ENCODE measurements around the gene CDC42SE2.
"Not testable (repeated sequence)": the region's sequence is repeated elsewhere in the genome, so short reads cannot be mapped to it uniquely, and the experiment has no call there.

CDC42SE2 gene

GRCh38 chr5:131375351-131375750 lies 111.5 kb downstream of the CDC42SE2 start:
- peak overlapping the region; percentile 20; the same call in 1 of the 2 replicates for H3K4me3 ChIP-seq (ENCODE audit: low read depth, low read length)
- no peak for TF ChIP-seq CTCF (IDR thresholded peaks at IDR 0.05; ENCODE audit: insufficient read depth, low read depth, low read length, missing control alignments)

GRCh38 chr5:131377346-131377745 lies 113.5 kb downstream of the CDC42SE2 start:
- DNase-seq (ENCODE audit: low read depth): no peak
- H3K4me3 ChIP-seq (ENCODE audit: low read depth, low read length): no peak overlapping the region
- no peak for TF ChIP-seq CTCF (IDR thresholded peaks at IDR 0.05; ENCODE audit: insufficient read depth, low read depth, low read length, missing control alignments)

More at GRCh38 chr5:131375351-131375750, 111.5 kb downstream of the CDC42SE2 start:
- DNase-seq (ENCODE audit: low read depth): peak; percentile 58

- no peak for TF ChIP-seq CTCF (IDR thresholded peaks at IDR 0.05; ENCODE audit: insufficient read depth, low read depth, low read length, missing control alignments)
Measured at GRCh38 chr5:131377785-131378325, 114.0 kb downstream of the CDC42SE2 start.

GRCh38 chr5:131378721-131379541 lies 115.1 kb downstream of the CDC42SE2 start:
- peak; percentile 73 for DNase-seq (ENCODE audit: low read depth)
- no peak for TF ChIP-seq CTCF (IDR thresholded peaks at IDR 0.05; ENCODE audit: insufficient read depth, low read depth, low read length, missing control alignments)
- H3K4me3 ChIP-seq (ENCODE audit: low read depth, low read length): peak overlapping the region; percentile 32; the same call in 1 of the 2 replicates

More at GRCh38 chr5:131377785-131378325, 114.0 kb downstream of the CDC42SE2 start:
- DNase-seq (ENCODE audit: low read depth): no peak
- no peak overlapping the region for H3K4me3 ChIP-seq (ENCODE audit: low read depth, low read length)

- peak; percentile 86 for DNase-seq (ENCODE audit: low read depth)
- TF ChIP-seq CTCF (IDR thresholded peaks at IDR 0.05; ENCODE audit: insufficient read depth, low read depth, low read length, missing control alignments): no peak
- H3K4me3 ChIP-seq (ENCODE audit: low read depth, low read length): peak overlapping the region; percentile 32; the same call in 1 of the 2 replicates
Measured at GRCh38 chr5:131379723-131380122, 115.9 kb downstream of the CDC42SE2 start.

GRCh38 chr5:131380238-131380637 lies 116.4 kb downstream of the CDC42SE2 start:
- H3K4me3 ChIP-seq (ENCODE audit: low read depth, low read length): peak overlapping the region; percentile 6

GRCh38 chr5:131381021-131381420 lies 117.2 kb downstream of the CDC42SE2 start:
- no peak for TF ChIP-seq CTCF (IDR thresholded peaks at IDR 0.05; ENCODE audit: insufficient read depth, low read depth, low read length, missing control alignments)
- peak overlapping the region; percentile 10; the same call in 1 of the 2 replicates for H3K4me3 ChIP-seq (ENCODE audit: low read depth, low read length)
- peak; percentile 27 for DNase-seq (ENCODE audit: low read depth)

More at GRCh38 chr5:131380238-131380637, 116.4 kb downstream of the CDC42SE2 start:
- not testable (repeated sequence) for DNase-seq (ENCODE audit: low read depth)

Data from GM12865 (cell line).